ENCODE results near the gene PRAMEF20. TPM values are rescaled to one million over a fixed set of nuclear protein-coding genes. Genes with fewer than 3 reads are reported as not detected.
"Not testable (repeated sequence)": the region's sequence is repeated elsewhere in the genome, so short reads cannot be mapped to it uniquely, and the experiment has no call there.

The PRAMEF20 gene
- total and polyA plus RNA-seq, 2 experiments from 2014 or later = not detected

DNA sequence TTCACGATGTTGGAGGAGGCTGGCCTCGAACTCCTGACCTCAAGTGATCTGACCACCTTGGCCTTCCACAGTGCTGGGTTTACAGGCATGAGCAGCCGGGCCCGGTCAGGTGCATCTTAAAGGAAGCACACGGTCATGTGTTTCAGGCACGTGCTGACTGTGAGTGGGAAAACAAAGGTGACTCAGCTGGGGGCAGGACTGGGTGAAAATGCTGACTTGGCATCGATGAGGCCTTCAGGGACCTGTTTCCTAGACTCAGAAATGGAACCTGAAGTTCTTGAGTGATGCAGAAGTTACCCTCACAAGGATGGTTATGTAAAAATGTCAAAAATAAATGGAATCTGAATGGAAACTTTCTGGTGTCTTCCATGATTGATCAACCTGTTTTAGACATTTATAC lies 17.2 kb upstream of the PRAMEF20 start:
- H3K36me3 ChIP-seq (ENCODE audit: low read depth); H3K27me3 ChIP-seq (replicated peaks; ENCODE audit: insufficient read depth); H2AFZ ChIP-seq; DNase-seq; H3K9ac ChIP-seq; H3F3A ChIP-seq (ENCODE audit: insufficient read depth); H3K4me1 ChIP-seq (ENCODE audit: insufficient read depth); H3K79me2 ChIP-seq (ENCODE audit: insufficient read depth); H3K9me2 ChIP-seq (ENCODE audit: insufficient read depth); H3K9me3 ChIP-seq (ENCODE audit: low read depth); H3K4me3 ChIP-seq; H3K27ac ChIP-seq; in situ Hi-C loops (cut with MboI); H3K4me2 ChIP-seq (ENCODE audit: unreplicated experiment); H4K20me1 ChIP-seq (ENCODE audit: insufficient read depth): not testable (repeated sequence)
- WGBS, 2 experiments (ENCODE audit: low coverage in 1 of 2, low lambda C conversion rate in 2 of 2, missing lambda C conversion rate in 2 of 2) = 40 to 48% methylated on average over 7 of the region's 7 CpGs

DNA sequence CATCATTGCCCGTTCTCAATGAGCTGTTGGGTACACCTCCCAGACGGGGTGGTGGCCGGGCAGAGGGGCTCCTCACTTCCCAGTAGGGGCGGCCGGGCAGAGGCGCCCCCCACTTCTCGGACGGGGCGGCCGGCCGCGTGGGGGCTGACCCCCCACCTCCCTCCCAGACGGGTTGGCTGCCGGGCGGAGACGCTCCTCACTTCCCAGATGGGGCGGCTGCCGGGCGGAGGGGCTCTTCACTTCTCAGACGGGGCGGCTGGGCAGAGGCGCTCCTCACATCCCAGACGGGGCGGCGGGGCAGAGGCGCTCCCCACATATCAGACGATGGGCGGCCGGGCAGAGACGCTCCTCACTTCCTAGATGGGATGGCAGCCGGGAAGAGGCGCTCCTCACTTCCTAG lies 15.5 kb upstream of the PRAMEF20 start:
- in situ Hi-C loops (cut with MboI); H3K36me3 ChIP-seq (ENCODE audit: low read depth): not testable (repeated sequence)

DNA sequence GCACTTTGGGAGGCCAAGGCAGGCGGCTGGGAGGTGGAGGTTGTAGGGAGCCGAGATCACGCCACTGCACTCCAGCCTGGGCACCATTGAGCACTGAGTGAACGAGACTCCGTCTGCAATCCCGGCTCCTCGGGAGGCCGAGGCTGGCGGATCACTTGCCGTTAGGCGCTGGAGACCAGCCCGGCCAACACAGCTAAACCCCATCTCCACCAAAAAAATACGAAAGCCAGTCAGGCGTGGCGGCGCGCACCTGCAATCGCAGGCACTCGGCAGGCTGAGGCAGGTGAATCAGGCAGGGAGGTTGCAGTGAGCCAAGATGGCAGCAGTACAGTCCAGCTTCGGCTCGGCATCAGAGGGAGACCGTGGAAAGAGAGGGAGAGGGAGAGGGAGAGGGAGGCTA lies 14.9 kb upstream of the PRAMEF20 start:
- H3K27ac ChIP-seq; H2AFZ ChIP-seq; H3K4me2 ChIP-seq (ENCODE audit: unreplicated experiment); H3K9ac ChIP-seq; H3K9me2 ChIP-seq (ENCODE audit: insufficient read depth); H4K20me1 ChIP-seq (ENCODE audit: insufficient read depth); H3F3A ChIP-seq (ENCODE audit: insufficient read depth); H3K4me1 ChIP-seq (ENCODE audit: insufficient read depth); H3K36me3 ChIP-seq (ENCODE audit: low read depth); in situ Hi-C loops (cut with MboI); H3K4me3 ChIP-seq; H3K9me3 ChIP-seq (ENCODE audit: low read depth); H3K27me3 ChIP-seq (replicated peaks; ENCODE audit: insufficient read depth); H3K79me2 ChIP-seq (ENCODE audit: insufficient read depth); DNase-seq: not testable (repeated sequence)
- 70% methylated on average over 15 to 22 of the region's 22 CpGs for WGBS, 2 experiments (ENCODE audit: low coverage in 1 of 2, low lambda C conversion rate in 2 of 2, missing lambda C conversion rate in 2 of 2)

More for the DNA sequence above, 15.5 kb upstream of the PRAMEF20 start:
- 76 to 82% methylated on average over 15 to 18 of the region's 32 CpGs for WGBS, 2 experiments (ENCODE audit: low coverage in 1 of 2, low lambda C conversion rate in 2 of 2, missing lambda C conversion rate in 2 of 2)
- H2AFZ ChIP-seq; H3K27me3 ChIP-seq (replicated peaks; ENCODE audit: insufficient read depth); H3F3A ChIP-seq (ENCODE audit: insufficient read depth); DNase-seq; H3K27ac ChIP-seq; H3K79me2 ChIP-seq (ENCODE audit: insufficient read depth); H3K4me2 ChIP-seq (ENCODE audit: unreplicated experiment); H3K9ac ChIP-seq; H3K9me3 ChIP-seq (ENCODE audit: low read depth); H3K4me3 ChIP-seq; H3K9me2 ChIP-seq (ENCODE audit: insufficient read depth); H4K20me1 ChIP-seq (ENCODE audit: insufficient read depth); H3K4me1 ChIP-seq (ENCODE audit: insufficient read depth): not testable (repeated sequence)

DNA sequence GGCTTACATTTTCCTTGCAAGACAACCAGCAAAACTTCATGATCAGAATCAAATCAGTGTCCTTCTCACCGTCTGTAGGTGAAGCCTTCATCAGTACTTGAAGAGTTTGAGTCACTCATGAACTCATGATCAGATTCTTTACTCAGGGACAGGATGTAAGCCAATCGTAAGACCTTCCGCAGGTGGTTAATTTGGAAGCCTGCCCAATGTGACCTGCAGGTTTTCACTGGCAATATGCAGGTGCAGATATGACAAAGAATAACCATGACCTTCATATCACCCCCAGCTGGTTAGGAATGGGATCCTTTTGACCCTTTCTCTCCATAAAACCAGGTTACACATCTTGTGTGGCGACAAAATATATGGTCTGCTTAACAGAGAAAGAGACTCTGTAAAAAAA lies 2.4 kb upstream of the PRAMEF20 start:
- no peak overlapping the region for H3K4me2 ChIP-seq (ENCODE audit: unreplicated experiment)
- no peaks in the 10 kb centered on the region for H3K27me3 ChIP-seq (replicated peaks; ENCODE audit: insufficient read depth)
- no peaks in the 10 kb centered on the region for H4K20me1 ChIP-seq (ENCODE audit: insufficient read depth)
- H3K79me2 ChIP-seq (ENCODE audit: insufficient read depth) = no peaks in the 10 kb centered on the region
- no peaks in the 10 kb centered on the region for H3K9me3 ChIP-seq (ENCODE audit: low read depth)
- H3K9ac ChIP-seq = no peak overlapping the region
- H3K36me3 ChIP-seq (ENCODE audit: low read depth) = no peaks in the 10 kb centered on the region
- H3K27ac ChIP-seq = no peak overlapping the region
- in situ Hi-C loops (cut with MboI) = no loop called here
- TF ChIP-seq EZH2phosphoT487 (IDR thresholded peaks at IDR 0.05; ENCODE audit: insufficient read depth, low read depth) (no peak), EZH2 (IDR thresholded peaks at IDR 0.05; ENCODE audit: insufficient read depth, poor library complexity, severe bottlenecking) (no peak)
- no peak overlapping the region for H3K4me3 ChIP-seq
- H3K9me2 ChIP-seq (ENCODE audit: insufficient read depth) = no peaks in the 10 kb centered on the region
- H2AFZ ChIP-seq = no peak overlapping the region
- 54 to 61% methylated on average over 4 of the region's 4 CpGs for WGBS, 2 experiments (ENCODE audit: low coverage in 1 of 2, low lambda C conversion rate in 2 of 2, missing lambda C conversion rate in 2 of 2)
- no peaks in the 10 kb centered on the region for H3F3A ChIP-seq (ENCODE audit: insufficient read depth)
- no peaks in the 10 kb centered on the region for H3K4me1 ChIP-seq (ENCODE audit: insufficient read depth)
- DNase-seq = no peak

DNA sequence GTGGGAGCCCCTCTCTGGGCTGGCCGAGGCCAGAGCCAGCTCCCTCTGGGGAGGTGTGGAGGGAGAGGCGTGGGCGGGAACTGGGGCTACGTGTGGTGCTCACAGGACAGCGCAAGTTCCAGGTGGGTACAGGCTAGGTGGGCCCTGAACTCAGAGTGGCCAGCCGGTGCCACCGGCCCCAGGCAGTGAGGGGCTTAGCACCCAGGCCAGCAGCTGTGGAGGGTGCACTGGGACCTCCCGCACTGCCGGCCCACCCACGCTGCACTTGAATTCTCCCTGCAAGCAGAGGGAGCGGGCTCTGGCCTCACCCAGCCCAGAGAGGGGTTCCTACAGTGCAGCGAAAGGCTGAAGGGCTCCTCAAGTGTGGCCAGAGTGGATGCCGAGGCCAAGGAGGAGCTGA lies 20.2 kb downstream of the PRAMEF20 start:
- H2AFZ ChIP-seq = no peak overlapping the region
- no peak overlapping the region for H3K4me2 ChIP-seq (ENCODE audit: unreplicated experiment)
- H3K27me3 ChIP-seq (replicated peaks; ENCODE audit: insufficient read depth) = no peaks in the 10 kb centered on the region
- DNase-seq = no peak
- H3K27ac ChIP-seq = no peak overlapping the region
- H3K36me3 ChIP-seq (ENCODE audit: low read depth) = no peaks in the 10 kb centered on the region
- no peaks in the 10 kb centered on the region for H3K9me2 ChIP-seq (ENCODE audit: insufficient read depth)
- no peaks in the 10 kb centered on the region for H3K79me2 ChIP-seq (ENCODE audit: insufficient read depth)
- no peaks in the 10 kb centered on the region for H3K9me3 ChIP-seq (ENCODE audit: low read depth)
- no peaks in the 10 kb centered on the region for H4K20me1 ChIP-seq (ENCODE audit: insufficient read depth)
- in situ Hi-C loops (cut with MboI) = no loop called here
- WGBS, 2 experiments (ENCODE audit: low coverage in 1 of 2, low lambda C conversion rate in 2 of 2, missing lambda C conversion rate in 2 of 2) = 53 to 63% methylated on average over 8 to 10 of the region's 13 CpGs
- no peaks in the 10 kb centered on the region for H3F3A ChIP-seq (ENCODE audit: insufficient read depth)
- no peak overlapping the region for H3K9ac ChIP-seq
- H3K4me3 ChIP-seq = no peak overlapping the region
- no peaks in the 10 kb centered on the region for H3K4me1 ChIP-seq (ENCODE audit: insufficient read depth)
- TF ChIP-seq EZH2 (IDR thresholded peaks at IDR 0.05; ENCODE audit: insufficient read depth, poor library complexity, severe bottlenecking) (no peak), EZH2phosphoT487 (IDR thresholded peaks at IDR 0.05; ENCODE audit: insufficient read depth, low read depth) (no peak)

All from GM23248 (cell line).